Spleen (tissue), 7 donors: ENCODE measurements around the gene AP1AR.

Source experiments
- CTCF ChIP-seq, 11 experiments: fragments of 200-600 bp in 7 of 11; fragments of 450-650 bp in 4 of 11; sonication (generic) in 4 of 11; IDR thresholded peaks in 8 of 11; conservative IDR thresholded peaks in 3 of 11; 1 replicate in 7 of 11; 2 replicates in 4 of 11; pipeline versions ENCODE4 v1.4.0 to v1.8.0; 2016 to 2021; ENCODE audit warnings: antibody characterized with exemption in 11 of 11, inconsistent platforms in 4 of 11, mild to moderate bottlenecking in 1 of 11
- POLR2A ChIP-seq, 3 donors: fragments of 450-650 bp; IDR thresholded peaks; one replicate each; pipeline ENCODE4 v1.5.1; 2017; ENCODE audit warnings: antibody characterized with exemption in 3 of 3, mild to moderate bottlenecking in 1 of 3
- donor health status: DM: no; HTN: no; CAD: no; lungs with moderate emphysema.
- donor health status: DM: no; HTN: no; CAD: no.
- donor health status: DM: no; HTN: no; CAD: no.

- TF ChIP-seq CTCF (IDR thresholded peaks at IDR 0.05 in 8 of 11, conservative IDR thresholded peaks at IDR 0.05 in 3 of 11): no peak
- TF ChIP-seq POLR2A (IDR thresholded peaks at IDR 0.05): no peak
These were observed 51.5 kb downstream of the AP1AR start for GRCh38 chr4:112282860-112283667.
